Peyer's patch (tissue), 4 donors: ENCODE measurements around the gene USP47. TPM values are rescaled to one million over a fixed set of nuclear protein-coding genes. Genes with fewer than 3 reads are reported as not detected.
A peak's percentile ranks its signal among the peaks of the same experiment; 100 is the strongest.

Experiments used
- DNase-seq, 3 donors: peaks; one replicate each; pipeline ENCODE4 v3.0.0-alpha.2; 2017 to 2019
- H3K27ac ChIP-seq, 4 donors: fragments of 200-600 bp; sonication (generic); one replicate each; pipeline ENCODE4 v1.5.1; 2016 to 2019
- H3K27me3 ChIP-seq, 2 donors: fragments of 200-600 bp; sonication (generic); one replicate each; pipeline ENCODE4 v1.5.1; 2019
- H3K36me3 ChIP-seq, 3 donors: fragments of 200-600 bp; sonication (generic); one replicate each; pipeline ENCODE4 v1.5.1; 2016 to 2019
- H3K4me1 ChIP-seq, 4 donors: fragments of 200-600 bp; sonication (generic); one replicate each; pipeline ENCODE4 v1.5.1; 2016 to 2019
- H3K4me3 ChIP-seq, 4 donors: fragments of 200-600 bp; sonication (generic); 1 replicate in 3 of 4; 2 replicates in 1 of 4; pipeline ENCODE4 v1.5.1; 2016 to 2019; ENCODE audit warnings: mild to moderate bottlenecking in 1 of 4
- H3K9me3 ChIP-seq, 4 donors: fragments of 200-600 bp; sonication (generic); one replicate each; pipeline ENCODE4 v1.5.1; 2016 to 2019; ENCODE audit warnings: mild to moderate bottlenecking in 1 of 4
- POLR2A ChIP-seq, 2 donors: fragments of 450-650 bp; IDR thresholded peaks; one replicate each; pipeline ENCODE4 v1.5.1; 2017; ENCODE audit warnings: antibody characterized with exemption in 2 of 2, mild to moderate bottlenecking in 2 of 2, moderate library complexity in 2 of 2
- total RNA-seq, 4 donors: library from RNA; depleted of rRNA; stranded (reverse); fragments of >200 nt; gene quantifications; one replicate each; pipeline ENCODE4 v1.1.0, GENCODE V29; 2016
- TF ChIP-seq, protein P1 (sequence below), 6 experiments: fragments of 450-650 bp in 4 of 6; fragments of 200-600 bp in 2 of 6; sonication (generic) in 1 of 6; IDR thresholded peaks; one replicate each; pipeline ENCODE4 v1.5.1; 2017 to 2019; ENCODE audit warnings: antibody characterized with exemption in 6 of 6, mild to moderate bottlenecking in 3 of 6, moderate library complexity in 1 of 6

The USP47 gene
- total RNA-seq, 4 donors from 2014 or later, result 62.5 to 170 (median 66.4) TPM

DNA sequence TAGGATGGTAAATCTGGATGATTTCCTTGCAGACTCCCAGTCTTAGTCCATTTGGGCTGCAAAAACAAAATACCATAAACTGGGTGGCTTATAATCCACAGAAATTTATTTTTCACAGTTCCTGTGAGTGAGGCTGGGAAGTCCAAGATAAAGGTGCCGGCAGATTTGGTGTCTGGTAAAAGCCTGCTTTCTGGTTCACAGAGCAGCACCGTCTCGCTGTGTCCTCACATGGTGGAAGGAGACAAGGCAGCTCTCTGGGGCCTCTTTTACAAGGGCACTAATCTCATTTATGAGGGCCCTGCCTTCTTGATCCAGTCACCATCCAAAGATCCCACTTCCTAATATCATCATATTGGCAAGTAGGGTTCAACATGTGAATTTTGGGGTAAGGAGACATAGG, 8.9 kb downstream of the USP47 start:
- Histone ChIP-seq H3K27me3 (no peaks in the 10 kb centered on the region), H3K4me1 (peaks cover 0 to 21% (median 6%) of the 10 kb centered on the region in 4 donors), H3K9me3 (no peaks in the 10 kb centered on the region), H3K27ac (no peak overlapping the region), H3K4me3 (no peak overlapping the region), H3K36me3 (no peaks in the 10 kb centered on the region)
- TF ChIP-seq POLR2A (IDR thresholded peaks at IDR 0.05), result no peak
- TF ChIP-seq, protein P1, sequence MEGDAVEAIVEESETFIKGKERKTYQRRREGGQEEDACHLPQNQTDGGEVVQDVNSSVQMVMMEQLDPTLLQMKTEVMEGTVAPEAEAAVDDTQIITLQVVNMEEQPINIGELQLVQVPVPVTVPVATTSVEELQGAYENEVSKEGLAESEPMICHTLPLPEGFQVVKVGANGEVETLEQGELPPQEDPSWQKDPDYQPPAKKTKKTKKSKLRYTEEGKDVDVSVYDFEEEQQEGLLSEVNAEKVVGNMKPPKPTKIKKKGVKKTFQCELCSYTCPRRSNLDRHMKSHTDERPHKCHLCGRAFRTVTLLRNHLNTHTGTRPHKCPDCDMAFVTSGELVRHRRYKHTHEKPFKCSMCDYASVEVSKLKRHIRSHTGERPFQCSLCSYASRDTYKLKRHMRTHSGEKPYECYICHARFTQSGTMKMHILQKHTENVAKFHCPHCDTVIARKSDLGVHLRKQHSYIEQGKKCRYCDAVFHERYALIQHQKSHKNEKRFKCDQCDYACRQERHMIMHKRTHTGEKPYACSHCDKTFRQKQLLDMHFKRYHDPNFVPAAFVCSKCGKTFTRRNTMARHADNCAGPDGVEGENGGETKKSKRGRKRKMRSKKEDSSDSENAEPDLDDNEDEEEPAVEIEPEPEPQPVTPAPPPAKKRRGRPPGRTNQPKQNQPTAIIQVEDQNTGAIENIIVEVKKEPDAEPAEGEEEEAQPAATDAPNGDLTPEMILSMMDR (IDR thresholded peaks at IDR 0.05), result no peak
- no peak for DNase-seq

DNA sequence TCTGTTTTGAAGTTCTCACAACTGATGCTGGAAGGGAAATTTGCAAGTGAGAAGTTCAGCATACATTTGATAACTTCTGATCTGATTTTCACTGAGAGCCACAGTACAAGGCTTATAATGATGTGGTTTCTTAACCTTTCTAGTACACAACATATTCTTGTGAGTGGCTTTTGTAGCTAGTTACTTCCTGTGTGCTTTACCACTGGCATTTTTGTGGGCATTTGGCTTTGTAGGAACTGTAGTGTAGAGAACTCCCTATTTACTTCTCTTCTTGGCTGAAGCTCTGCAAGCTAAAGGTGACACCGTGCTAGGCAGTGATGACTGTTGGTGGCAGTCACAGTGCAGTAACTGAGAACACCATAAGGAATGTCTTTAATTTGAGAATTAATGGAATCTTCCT, 14.9 kb downstream of the USP47 start:
- DNase-seq, result no peak
- H3K4me3 ChIP-seq, result no peak overlapping the region
- no peaks in the 10 kb centered on the region for H3K36me3 ChIP-seq
- no peaks in the 10 kb centered on the region for H3K9me3 ChIP-seq
- no peaks in the 10 kb centered on the region for H3K27me3 ChIP-seq
- no peak overlapping the region for H3K27ac ChIP-seq
- peaks cover 0 to 14% (median 0%) of the 10 kb centered on the region in 4 donors for H3K4me1 ChIP-seq
- TF ChIP-seq, protein P1 (IDR thresholded peaks at IDR 0.05), result no peak
- TF ChIP-seq POLR2A (IDR thresholded peaks at IDR 0.05), result no peak

- TF ChIP-seq, protein P1 (IDR thresholded peaks at IDR 0.05), result no peak
- TF ChIP-seq POLR2A (IDR thresholded peaks at IDR 0.05), result no peak
- Histone ChIP-seq H3K9me3 (no peaks in the 10 kb centered on the region), H3K27ac (peak overlapping the region in 1 of 4 donors; percentile 33), H3K27me3 (no peaks in the 10 kb centered on the region), H3K36me3 (no peaks in the 10 kb centered on the region), H3K4me1 (peaks cover 0 to 10% (median 0%) of the 10 kb centered on the region in 4 donors), H3K4me3 (peak overlapping the region in 1 of 4 donors; percentile 27)
- no peak for DNase-seq
Observed at GRCh38 chr11:11857769-11858168, 16.0 kb downstream of the USP47 start.

- peaks cover 0 to 10% (median 0%) of the 10 kb centered on the region in 4 donors for H3K4me1 ChIP-seq
- H3K4me3 ChIP-seq, result no peak overlapping the region
- H3K27ac ChIP-seq, result no peak overlapping the region
- TF ChIP-seq, protein P1 (IDR thresholded peaks at IDR 0.05), result no peak
- TF ChIP-seq POLR2A (IDR thresholded peaks at IDR 0.05), result no peak
- no peak for DNase-seq
- H3K9me3 ChIP-seq, result no peaks in the 10 kb centered on the region
- H3K27me3 ChIP-seq, result no peaks in the 10 kb centered on the region
- no peaks in the 10 kb centered on the region for H3K36me3 ChIP-seq
Observed at GRCh38 chr11:11858676-11859075, 16.9 kb downstream of the USP47 start.

DNA sequence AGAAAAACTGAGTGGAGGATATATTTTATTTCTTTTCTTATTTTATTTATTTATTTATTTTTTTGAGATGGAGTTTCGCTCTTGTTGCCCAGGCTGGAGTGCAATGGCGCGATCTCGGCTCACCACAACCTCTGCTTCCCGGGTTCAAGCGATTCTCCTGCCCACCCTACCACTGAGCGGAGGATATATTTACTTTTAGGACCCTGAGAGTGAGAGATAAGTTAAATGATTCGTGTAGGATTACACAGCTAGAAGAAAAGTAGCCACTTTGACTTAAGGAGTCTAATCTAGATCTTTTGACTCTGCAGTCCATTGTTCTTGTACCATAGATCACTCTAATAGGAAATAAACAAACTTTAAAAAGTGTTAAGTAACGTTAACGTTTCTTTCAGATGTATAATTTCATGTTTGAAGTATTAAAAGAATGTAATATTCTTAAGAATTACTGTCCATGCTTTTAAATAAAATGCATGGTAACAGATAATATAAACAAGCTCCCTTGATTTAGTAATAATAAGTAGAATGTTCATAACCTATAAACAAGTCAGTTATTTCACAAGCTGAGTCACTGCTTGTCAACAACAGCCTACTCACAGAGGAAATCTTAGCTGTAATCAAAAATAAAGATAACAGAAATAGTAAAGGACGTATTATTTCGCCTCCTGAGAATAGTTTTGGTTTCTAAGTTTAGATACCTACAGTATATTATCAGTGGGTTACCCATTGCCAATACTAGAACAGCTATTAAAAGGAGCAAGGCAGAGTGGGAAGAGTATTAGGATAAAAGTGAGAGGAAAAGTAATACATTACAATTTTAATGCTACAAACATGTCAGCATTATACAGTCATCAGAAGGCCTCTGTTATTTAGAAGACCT, 18.6 kb downstream of the USP47 start:
- Histone ChIP-seq H3K9me3 (no peaks in the 10 kb centered on the region), H3K4me3 (no peak overlapping the region), H3K27ac (peak overlapping the region in 2 of 4 donors; percentile 6 to 21), H3K36me3 (no peaks in the 10 kb centered on the region), H3K4me1 (peaks cover 0 to 10% (median 0%) of the 10 kb centered on the region in 4 donors), H3K27me3 (no peaks in the 10 kb centered on the region)
- DNase-seq, result no peak
- TF ChIP-seq, protein P1 (IDR thresholded peaks at IDR 0.05), result no peak
- no peak for TF ChIP-seq POLR2A (IDR thresholded peaks at IDR 0.05)
